Fibroblast of skin of back (primary cell): Measurements from ENCODE around the gene MAP3K5.

Experiments
- DNase-seq: peaks from one replicate; pipeline ENCODE4 v3.0.0-alpha.2; 2013

Gene MAP3K5

DNA sequence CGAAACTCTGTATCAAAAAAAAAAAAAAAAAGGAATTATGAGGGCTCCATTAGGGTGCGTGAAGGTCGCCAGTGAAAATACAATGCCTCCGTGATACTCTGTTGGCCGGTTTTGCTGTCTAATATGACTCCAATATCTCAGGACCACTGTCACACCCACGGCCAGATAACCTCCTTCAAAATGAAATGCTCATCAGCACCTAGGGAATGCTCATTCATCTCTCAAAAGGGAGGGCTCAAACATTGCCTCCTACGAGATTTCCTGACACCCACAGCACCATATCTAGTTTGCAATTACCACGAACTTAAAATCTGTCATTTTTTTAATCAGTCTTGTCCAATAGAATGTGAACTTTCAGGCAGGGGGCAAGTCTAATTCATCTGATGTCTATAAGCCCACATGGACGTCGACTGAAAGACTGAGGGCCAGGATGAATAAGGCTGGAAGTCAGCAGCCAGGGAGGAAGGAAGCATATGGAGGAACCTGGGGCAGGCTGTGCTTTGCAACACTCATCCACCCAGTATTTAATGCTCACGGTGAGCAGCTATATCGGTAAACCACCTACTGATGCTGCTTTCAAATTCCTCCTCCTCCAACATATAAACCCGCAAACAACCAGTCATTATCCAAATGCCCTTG, 42.8 kb downstream of the MAP3K5 start:
- DNase-seq: no peak

DNA sequence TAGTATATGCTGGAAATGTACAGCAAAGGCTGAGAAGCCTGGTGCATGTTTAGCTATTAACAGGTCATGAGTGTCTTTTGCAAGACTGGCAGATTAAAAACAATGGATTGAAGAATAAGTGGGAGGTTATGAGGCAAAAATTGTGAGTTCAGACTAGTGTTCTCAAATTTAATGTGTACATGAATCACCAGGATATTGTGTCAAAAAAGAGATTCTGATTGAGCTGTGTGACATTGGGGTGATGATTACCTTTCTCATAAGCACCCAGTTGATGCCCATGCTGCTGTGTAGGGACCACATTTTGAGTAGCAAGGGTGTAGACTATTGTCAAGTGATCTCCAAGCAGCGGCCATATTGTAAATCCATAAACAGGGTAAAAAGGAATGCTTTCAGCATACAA, 44.8 kb downstream of the MAP3K5 start:
- DNase-seq: no peak

DNA sequence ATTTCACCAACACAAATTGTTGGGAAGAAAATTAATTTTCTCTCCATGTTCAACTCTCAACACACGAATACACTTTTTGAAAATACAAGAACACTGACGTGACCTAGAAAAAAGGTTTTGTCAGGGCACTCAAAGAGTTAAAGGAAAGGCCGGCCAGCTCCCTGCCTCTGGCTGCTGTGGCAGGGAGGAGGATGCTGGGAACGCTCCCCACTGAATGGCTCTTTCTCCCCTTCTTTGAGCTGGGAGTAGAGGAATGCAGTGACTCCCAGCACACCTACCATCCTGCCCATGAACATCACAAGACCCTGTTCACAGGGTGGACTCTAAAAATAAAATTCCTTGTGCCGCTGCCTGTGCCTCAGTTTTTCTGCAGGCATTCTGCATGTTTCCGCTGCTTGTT, 47.0 kb downstream of the MAP3K5 start:
- DNase-seq: no peak

DNA sequence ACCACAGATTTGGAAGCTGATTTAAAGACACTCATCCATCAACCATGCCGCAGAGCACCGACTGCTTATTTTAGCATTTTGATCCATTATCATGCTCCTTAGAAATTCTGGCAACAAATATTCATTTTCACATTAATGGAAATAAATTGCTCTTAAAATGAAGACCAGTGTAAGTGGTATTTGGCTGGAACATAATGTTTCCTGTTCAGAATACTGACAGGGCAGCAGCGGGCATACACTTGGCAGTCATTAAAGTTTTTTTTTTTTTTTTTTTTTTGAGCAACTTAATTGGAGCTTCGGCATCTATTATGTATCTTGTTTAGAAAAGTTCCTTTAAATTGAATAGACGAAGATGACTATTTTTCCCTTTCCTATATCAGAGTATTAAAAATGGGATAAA, 47.4 kb downstream of the MAP3K5 start:
- DNase-seq: no peak

DNA sequence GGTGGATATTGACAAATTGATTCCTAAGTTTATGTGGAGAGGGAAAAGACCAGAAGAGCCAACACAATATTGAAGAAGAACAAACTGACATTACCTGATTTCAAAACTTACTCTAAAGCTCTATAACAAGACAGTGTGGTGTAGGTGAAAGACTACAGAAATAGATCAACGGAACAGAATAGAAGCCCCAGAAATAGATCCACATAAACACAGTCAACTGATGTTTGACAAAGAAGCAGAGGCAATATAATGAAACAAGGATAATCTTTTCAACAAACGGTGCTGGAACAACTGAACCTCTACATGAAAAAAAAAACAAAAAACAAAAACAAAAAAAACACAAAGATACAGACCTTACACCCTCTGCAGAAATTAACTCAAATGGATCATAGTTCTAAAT, 50.2 kb downstream of the MAP3K5 start:
- no peak for DNase-seq

DNA sequence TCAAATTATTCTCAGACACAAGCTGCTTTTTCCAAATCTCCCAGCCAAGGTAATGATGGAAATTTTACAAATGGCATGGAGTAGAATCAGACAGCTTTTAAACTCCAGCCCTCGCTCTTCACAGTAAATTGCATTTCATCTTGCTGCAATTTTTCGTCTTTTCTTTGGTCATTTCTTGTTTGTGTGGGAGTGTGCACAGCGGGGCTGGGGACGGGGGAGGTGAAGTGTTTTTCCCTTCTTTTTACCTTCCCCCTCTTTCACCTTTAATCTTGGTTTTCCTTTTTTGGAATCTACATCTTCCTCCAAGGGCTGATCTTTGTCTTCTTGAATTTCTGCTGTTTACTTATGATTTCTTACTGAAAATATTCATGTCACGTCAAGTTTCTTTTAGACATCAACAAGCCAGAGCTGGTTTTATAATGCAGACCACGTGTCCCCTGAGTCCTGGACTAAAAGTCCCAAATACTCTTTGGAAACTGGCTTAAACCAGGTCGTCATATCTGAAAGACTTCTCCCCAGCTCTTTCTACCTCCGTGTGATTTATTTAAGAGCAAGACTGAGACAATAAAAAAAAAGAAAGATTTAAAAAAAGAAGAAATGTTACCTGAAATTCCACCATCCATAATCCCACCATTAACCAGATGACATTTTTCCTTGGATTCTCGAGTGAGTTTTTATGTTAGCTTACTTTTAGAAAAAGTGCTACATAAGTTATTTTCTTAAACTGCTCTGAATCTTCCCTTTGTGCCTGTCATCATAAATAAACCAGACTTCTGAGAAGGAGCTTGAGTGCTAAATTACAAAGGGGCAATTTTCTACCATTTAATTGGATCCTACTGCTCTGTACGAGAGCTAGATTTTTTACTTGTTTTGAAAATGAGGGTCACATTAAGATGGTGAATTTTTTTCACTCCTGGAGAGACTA, 52.0 kb downstream of the MAP3K5 start:
- DNase-seq: peak; percentile 35

DNA sequence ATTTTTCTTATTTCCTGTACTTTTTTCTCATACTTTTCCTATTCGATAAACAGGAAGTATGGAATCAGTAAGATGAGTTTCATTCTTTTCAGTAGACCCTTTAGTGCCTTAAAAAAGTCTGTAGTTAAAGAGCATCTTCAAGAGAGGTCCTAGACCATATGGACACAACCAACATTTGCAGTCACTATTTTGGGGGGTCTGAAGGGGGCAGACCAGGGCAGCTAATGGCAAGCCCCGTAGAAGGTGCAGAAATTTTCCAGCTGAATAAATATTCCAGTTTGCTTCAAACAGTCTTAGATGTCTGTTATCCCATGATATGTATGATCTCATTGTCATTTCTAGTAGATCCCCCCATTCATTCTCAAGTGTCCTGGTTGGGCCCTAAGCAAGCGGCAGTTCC, 52.8 kb downstream of the MAP3K5 start:
- no peak for DNase-seq

DNA sequence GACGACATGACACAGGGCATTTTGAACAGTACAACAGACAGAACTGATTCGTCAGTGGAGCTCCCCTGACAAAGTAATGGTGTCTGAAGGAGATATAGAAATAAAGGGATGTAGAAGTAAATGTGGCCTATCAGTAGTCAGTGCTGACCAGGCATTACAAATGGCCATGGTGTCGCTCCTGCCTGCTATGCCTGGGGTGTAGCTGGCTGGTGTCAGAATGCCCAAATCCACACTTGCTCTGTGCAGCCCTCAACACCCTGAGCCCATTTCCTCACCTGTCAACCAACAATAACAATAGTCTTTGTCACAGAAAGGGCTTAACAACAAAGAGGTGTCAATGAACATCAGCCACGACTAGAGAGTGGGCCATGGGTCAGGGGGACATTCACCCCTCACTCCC, 53.2 kb downstream of the MAP3K5 start:
- no peak for DNase-seq

DNA sequence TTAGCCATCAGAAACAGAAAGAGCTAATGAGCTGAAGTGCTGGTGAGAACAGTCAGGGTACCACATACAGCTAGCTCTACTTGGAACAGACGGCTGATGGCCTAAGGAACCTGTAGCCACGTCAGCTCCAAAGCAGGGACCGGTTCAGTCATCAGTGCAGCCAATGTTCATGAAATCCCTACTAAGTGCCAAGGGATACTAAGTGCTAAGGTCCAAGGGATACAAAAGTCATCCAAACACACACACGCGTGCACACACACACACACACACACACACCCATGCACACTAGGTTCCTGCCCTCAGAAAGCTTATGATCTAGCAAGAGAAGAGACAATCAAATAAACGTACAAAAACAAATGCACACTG, 53.6 kb downstream of the MAP3K5 start:
- DNase-seq: no peak

DNA sequence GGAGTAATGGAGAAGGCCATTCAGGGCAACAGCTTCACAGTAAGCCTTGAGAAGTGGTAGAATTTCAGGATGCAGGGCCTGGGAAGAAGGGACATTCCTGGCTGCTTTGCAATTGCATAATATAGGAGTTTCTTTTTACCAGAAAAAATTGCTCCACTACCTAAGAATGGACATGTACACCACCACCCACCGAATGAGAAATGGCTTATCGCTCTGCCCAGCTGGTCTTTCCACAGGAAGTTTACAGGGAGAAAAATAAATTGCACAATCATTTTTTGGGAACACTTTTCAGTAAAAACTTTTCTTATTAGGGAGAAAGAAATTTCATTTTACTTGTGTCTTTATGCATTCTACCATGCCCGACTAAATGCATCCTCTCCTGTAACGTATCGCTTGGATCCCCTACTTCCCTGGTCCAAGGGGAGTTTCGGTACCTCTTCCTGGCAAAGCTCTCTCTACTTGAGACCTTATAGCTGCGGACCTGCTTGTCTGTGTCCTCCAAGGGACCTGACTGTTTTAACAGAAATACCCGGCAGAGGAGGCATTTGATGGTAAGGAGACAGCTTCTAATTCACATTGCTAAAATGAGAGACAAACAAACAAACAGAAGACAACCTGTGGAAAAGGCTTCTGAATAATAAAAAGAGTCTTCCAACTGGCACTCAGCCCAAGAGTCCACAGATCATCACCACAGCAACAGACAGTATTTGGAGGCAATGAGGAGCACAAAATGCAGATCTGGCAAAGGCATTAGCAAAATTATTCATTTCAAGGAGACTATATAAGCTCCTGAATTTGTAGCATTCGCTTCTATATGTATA, 54.2 kb downstream of the MAP3K5 start:
- DNase-seq: peak; percentile 23

DNA sequence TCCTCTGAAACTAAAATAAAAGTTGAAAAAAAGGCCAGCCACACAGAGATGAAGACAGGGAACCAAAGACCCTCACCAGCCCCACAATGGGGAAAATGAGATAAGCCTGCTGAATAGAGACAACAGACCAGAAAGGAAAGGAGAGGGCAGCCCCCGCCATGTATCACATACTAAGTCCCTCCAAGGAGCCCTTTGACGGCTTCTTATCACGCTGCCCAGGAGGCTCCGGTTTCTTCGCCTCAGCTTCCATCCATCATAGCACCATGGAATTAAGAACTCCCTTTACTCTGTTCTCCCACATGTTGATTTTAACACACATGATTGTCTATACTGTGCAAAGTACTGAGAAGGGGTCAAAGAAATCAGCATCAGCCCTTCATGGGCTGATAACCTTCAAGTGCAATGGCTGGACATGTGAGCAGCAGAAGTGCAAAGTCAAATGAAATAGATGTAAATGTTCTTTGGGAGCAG, 54.9 kb downstream of the MAP3K5 start:
- DNase-seq: no peak

DNA sequence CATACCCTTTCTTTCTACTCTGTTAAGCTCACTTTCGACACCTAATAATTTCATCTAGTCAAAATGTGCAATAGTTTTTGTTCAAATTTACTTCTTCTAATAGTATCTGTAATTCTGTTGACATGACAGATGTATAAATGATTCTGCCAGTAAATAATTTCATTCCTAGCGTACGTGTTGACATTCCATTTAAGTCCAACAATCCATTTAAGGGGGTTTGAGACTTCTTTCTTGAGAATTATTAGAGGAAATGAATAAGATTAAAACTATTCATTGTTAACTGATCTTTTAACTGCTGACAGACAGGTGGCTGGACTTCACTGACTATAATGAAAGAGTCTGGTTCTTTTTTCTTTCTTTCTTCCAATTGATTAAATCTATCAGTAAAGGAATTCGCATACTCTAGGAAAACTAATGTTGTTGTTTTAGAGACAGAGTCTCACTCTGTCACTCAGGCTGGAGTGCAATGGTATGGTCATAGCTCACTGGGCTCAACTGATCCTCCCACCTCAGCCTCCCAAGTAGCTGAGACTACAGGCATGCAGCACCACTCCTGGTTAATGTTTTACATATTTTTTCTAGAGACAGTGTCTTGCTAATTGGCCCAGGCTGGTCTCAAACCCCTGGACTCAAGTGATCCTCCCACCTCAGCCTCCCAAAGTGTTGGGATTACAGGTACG, 55.9 kb downstream of the MAP3K5 start:
- DNase-seq: no peak

DNA sequence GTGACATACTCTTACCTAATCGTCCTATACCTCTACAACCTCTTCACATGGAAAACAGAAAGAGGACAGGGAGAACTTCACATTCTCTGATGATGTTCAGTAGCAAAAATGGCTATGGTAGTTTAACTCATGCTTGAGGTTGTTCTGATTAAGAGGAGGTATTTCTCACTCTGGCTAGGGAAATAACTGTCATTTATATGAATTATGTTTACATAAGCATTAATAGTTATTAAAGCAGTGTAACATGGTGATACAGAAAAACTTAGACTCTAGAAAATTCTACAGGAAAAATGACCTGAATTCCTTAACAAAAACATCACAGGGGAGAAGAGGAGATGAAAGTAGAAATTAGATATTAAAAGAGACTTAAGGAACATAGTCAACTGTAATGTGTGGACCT, 57.3 kb downstream of the MAP3K5 start:
- DNase-seq: no peak

DNA sequence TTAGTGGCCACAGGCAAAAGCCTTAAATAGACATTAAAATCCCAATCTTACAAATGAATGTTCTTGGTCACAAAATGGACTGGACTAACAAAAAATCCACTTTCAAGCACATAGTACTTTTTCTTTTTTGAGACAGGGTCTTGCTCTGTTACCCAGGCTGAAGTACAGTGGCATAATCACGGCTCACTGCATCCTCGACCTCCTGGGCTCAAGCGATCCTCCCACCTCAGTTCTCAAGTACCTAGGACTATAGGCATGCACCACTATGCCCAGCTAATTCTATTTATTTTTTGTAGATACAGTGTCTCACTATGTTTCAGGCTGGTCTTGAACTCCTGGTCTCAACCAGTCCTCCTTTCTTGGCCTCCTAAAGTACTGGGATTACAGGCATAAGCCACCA, 59.4 kb downstream of the MAP3K5 start:
- no peak for DNase-seq

DNA sequence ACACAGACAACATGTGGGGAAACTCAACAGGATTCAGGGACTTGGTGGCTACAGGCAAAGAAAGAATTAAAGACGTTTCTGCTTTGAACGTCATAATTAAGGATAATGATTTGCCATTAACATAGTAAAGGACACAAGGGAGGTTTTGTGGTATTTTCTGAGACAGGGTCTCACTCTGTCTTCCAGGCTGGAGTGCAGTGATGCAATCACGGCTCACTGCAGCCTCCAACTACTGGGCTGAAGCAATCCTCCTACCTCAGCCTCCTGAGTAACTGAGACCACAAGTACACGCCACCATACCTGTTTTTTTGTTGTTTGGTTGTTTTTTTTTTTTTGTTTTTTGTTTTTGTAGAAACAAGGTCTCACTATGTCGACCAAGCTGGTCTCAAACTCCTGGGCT, 62.4 kb downstream of the MAP3K5 start:
- no peak for DNase-seq

DNA sequence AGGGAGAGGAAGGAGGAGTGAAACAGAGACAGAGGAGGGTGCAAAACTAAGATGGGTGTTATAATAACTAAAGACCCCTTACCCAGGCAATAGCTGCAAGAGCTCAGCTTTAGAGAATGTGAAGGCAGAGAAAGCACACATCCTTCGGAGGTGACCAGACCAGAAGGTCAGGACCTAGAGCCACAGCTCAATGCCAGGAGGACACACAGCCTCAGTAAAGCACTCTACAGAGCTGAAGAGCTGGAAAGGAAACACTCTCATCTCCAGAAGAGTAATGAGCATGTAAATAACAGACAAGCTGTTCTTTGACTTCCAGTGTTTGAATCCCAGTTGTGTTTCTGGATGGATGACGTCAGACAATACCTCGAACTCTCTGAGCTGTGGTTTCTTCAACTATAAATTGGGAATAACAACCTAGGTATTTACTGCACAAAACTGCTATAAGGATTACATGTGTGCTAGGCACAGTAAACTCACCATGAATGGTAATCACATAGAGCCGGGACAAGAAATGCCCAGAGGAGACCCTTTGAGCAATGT, 63.2 kb downstream of the MAP3K5 start:
- no peak for DNase-seq

DNA sequence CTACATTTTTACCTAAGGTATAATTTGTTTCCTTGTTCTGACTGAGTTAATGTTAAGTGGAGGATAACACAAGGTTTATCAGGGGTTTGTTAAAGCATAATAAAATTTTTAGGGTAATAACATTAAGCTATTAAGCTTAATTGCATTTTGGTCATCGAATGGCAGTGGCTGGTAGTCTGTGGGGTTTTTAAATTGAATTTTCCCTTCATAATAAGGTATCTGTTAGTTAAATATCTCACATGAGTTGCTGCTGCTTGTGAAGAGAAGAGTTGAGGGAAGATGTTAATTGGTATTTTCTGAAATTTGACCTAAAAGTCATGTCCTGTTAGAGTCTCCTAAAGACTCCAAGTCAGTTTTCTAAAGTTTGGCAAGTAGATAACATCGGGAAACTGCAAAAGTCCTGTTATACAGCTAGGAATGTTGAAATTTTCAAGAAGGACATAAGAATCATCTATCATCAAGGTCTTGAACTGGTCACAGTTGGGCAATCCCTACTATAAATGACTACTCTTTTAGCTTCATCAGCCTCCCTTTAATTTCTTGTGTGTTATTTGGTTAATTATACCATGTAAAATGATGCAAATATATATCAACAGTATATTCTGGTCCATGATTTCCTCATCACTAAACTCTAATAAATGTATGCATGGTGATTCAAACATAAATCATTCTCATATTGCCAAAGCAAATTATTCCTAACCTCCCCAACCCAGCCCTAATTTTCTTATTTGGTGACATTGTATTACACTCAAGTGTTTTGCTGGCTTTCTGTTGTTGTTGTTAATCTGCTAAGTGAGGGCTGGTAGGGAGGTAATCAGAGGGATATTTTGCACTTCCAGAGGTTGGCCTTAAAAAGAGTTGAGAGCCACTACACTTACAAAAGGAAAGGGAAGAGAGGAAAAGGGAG, 64.0 kb downstream of the MAP3K5 start:
- DNase-seq: no peak

DNA sequence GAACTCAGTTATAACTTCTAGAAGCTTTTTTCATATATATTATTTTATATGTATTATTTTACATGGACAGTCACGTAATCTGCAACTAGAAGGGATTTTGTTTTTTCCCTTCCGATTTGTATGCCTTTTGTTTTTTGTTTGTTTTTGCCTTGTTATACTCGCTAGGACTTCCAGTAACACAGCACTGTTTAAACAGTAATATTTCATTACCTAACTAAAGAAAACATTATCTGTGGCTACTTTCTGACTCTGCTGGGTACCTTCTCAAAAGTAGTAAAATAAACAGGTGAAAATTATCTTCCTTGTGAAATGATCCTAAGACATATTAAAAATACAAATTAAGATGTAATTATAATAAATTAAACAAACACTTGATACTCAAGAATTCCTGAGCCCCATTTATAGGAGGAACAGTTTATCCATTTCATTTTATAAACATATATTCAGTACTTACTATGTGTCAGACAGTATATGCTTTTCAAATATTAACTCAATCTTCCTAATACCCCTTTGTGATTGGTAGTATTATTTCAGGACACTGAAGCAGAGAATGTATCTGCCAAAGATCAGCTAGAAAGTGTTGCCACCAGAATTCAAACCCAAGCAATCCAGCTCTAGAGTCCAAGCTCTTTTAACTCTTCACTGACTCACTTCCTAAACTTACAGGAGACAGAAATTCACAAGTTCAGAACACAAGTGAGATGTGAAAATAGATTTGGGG, 65.3 kb downstream of the MAP3K5 start:
- DNase-seq: no peak

DNA sequence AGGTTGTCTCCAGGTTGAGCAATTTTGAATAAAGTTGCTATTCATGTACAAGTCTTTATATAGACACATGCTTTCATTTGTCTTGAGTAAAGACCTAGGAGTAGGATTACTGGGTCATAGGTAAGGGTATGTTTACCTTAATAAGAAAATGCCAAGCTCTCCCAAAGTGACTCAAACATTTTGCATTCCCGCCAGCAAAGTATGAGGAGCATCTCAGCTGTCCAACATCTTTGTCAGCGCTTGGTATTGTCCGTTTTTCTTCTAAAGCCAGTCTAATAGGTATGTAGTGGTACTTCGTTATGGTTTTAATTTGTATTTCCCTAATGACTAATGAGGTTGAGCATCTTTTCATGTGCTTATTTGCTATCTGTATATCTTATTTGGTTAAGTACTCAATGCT, 67.2 kb downstream of the MAP3K5 start:
- no peak for DNase-seq

DNA sequence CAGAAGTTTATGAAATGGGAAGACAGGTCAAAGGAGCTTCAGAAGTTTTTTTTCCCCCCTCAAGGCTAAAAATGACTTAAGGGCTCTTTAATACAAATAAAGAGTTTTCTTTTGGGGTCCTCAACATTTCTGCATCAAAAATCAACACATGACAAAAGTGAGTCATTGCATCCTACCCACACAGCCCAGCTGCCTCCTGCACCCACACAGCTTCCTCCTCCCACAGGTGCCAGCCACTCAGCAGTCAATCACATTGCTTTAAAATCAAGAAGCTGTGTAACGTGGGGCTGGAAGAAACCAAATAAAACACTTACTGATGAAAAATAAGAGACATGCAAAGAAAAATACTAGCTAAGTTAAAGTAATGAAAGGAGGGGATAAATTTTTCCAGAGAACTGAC, 68.5 kb downstream of the MAP3K5 start:
- no peak for DNase-seq

DNA sequence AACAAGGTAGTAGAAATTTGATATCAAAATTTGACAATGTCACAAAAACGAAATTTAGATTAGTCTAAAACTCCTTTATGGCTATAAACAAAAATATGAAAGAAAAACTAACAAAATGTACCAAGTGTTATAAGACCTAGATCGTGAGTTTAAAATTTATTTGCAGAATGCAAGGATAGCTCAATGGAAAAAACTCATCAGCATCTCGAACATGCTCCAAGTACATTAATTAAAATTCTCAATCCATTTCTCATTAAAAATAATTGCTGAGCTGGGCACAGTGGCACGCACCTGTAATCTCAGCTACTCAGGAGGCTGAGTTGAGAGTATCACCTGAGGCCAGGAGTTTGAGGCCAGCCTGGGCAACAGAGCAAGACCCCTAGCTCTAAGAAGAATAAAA, 70.8 kb downstream of the MAP3K5 start:
- DNase-seq: no peak
